PFSK-1 (cell line): Measurements from ENCODE around the gene MEI4.

Experiments used
- POLR2AphosphoS5 ChIP-seq: IDR thresholded peaks from 2 replicates; pipeline ENCODE4 v1.6.1; 2012; ENCODE audit warnings: low read depth, mild to moderate bottlenecking, control low read depth, low read length, moderate library complexity
- SIN3A ChIP-seq: IDR thresholded peaks from 2 replicates; pipeline ENCODE4 v1.6.1; 2012; ENCODE audit warnings: mild to moderate bottlenecking, low read length, moderate library complexity, borderline replicate concordance; ENCODE audit not compliant: insufficient read depth
- TAF1 ChIP-seq: IDR thresholded peaks from 2 replicates; pipeline ENCODE4 v1.6.1; 2012; ENCODE audit warnings: low read length, control low read depth, borderline replicate concordance; ENCODE audit not compliant: insufficient read depth

DNA sequence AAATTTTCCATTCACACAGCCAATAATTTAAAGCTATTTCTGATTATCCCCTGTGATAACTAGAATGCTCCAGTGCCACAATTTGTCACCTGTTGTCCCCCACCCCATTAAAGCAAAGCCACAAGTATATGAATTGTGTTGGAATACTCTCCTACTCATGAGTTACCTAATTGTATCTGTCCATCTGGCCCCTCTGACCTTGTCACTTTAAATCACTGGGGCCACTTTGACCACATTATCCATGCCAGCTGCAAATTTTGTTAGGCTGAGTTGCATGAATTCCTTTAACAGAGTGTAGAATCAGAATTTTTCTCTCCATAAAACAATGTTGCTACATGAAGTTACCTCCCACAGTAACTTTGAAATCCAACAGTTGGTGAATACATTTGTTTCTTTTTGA lies 204.6 kb downstream of the MEI4 start:
- TF ChIP-seq TAF1, result no peak
- TF ChIP-seq SIN3A, result no peak
- TF ChIP-seq POLR2AphosphoS5, result no peak
